Measurements from ENCODE around the gene PRICKLE1. TPM values are rescaled to one million over a fixed set of nuclear protein-coding genes. Genes with fewer than 3 reads are reported as not detected.

PRICKLE1 gene
- total RNA-seq, 1 experiment from 2014 or later = 17.9 TPM

DNA sequence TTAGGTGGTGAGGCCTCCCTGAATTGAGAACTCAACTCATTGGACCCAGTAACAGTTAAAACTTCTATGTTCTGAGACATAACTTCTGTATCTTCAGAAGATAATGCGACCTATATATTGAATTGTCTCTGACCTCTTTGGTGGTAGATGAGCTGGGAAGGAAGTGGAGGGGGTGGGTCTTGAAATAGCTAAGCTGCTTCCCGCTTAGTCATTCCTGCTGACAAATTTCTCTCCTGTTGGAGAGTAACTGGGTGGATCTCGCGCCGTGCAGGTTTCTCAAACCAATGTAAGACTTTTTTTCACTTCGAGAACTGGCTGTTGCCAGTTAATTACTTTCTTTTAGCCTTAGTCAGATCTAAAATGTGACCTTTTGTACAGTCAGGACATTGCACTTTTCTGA is 162.8 kb downstream of the PRICKLE1 start:
- in situ Hi-C loops (cut with HindIII; ENCODE audit: low sequenced_read_pairs) = no loop called here

DNA sequence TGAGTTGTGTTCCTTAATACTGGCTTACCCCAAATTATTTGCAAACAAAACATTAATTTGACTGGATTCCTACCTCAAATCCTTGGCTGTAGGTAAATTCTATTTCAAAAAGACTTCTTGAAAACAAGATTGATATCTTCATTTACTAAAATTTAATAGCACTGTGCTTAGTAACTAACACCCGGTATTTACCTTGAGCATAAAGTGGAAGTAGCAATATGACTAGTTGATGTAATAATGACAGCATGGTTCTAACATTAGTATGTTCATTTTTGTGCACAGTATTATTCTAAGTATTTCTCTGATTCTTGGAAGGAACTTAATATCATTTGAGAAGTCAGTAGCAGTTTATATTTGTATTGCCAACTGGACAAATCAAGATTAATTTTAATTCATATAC is 166.8 kb downstream of the PRICKLE1 start:
- DNase-seq (ENCODE audit: low spot score) = no peak
- in situ Hi-C loops (cut with HindIII; ENCODE audit: low sequenced_read_pairs) = no loop called here

More for the DNA sequence above, 162.8 kb downstream of the PRICKLE1 start:
- DNase-seq (ENCODE audit: low spot score) = no peak

DNA sequence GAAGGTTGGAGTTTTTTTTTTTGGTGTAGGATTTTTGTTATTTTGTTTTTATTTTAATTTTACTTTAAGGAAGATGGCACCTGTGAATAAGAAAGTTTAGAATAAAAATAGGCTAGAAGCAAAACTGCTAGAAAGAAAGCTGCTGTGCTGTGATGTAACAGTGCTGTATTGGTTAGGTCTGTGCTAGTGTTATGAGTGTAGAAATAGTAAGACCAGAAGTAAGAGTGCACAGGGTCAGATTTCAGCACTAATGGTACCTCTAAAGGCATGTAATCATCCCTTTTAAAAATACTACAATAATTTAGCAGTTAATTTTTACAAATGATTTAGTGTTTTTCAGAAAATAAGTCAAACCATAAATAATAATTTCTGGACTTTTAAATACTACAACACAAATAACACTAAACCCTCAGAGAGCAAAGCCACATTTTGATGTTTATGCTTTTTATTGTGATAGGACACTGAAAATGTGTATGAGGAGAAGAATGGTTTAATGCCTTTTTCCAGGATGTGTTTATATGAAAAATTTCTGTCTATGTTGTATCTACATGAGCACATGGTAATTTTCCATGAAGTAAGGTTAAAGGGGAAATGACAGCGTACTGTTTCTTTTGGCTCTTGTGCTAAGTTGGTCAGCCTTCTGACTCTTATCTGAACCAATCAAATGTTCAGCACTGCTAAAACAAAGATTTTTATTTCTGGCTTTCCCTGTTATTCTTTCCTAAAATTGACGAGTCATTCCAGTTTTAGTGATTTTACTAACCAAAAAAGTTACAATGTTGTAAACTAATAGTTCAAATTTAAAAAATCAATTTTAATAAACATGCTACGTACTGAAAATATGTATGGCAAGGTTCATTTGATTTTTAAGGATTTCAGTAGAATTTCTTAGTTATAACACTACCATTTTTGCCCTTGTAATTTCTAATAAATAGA is 167.4 kb downstream of the PRICKLE1 start:
- in situ Hi-C loops (cut with HindIII; ENCODE audit: low sequenced_read_pairs) = no loop called here
- DNase-seq (ENCODE audit: low spot score) = no peak

- in situ Hi-C loops (cut with HindIII; ENCODE audit: low sequenced_read_pairs) = no loop called here
- DNase-seq (ENCODE audit: low spot score) = no peak
These were observed 169.2 kb downstream of the PRICKLE1 start for GRCh38 chr12:42420395-42420794.

DNA sequence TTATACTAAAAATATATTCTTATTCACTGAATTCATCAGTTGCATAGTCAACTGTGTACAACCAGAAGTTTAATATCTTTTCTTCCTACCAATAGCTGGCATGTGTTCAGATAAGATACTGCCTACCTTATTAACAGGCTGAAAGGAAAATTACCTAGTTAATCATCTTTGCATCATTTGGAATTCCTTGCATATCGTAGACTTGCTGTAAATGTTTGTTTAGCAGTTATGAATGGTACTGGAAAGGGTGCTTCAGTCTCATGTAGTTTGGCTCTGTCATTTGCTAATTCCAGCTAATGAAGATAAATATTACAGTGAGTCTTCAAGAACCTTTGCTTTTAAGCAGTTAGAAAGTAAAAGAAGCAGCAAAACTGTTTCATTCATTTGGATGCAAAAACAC is 179.2 kb downstream of the PRICKLE1 start:
- in situ Hi-C loops (cut with HindIII; ENCODE audit: low sequenced_read_pairs) = no loop called here

DNA sequence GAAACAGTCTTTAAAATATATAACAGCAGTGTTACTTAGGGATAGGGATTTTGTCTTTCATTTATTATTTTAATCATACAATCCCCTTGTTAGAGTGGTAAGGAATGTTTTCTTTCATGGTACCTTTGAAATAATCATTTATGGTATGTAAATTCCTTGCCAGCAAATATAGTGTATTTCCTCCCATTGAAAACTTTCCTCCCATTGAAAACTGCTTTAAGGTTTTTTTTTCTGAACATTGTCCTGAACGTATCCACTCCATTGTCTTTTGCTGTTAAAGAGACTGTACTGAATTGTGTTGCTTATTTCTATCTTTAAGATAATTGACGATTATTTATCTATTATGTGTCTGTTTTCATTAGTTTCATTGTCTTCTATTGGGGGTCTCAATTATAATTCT is 180.1 kb downstream of the PRICKLE1 start:
- in situ Hi-C loops (cut with HindIII; ENCODE audit: low sequenced_read_pairs) = no loop called here
- no peak for DNase-seq (ENCODE audit: low spot score)

More for the DNA sequence above, 179.2 kb downstream of the PRICKLE1 start:
- no peak for DNase-seq (ENCODE audit: low spot score)

- DNase-seq (ENCODE audit: low spot score) = no peak
- in situ Hi-C loops (cut with HindIII; ENCODE audit: low sequenced_read_pairs) = no loop called here
These were observed 182.2 kb downstream of the PRICKLE1 start for GRCh38 chr12:42407306-42407705.

All from G401 (cell line).